ENCODE measurements around the gene DCTN2.
"Not testable (repeated sequence)": the region's sequence is repeated elsewhere in the genome, so short reads cannot be mapped to it uniquely, and the experiment has no call there.

DNA sequence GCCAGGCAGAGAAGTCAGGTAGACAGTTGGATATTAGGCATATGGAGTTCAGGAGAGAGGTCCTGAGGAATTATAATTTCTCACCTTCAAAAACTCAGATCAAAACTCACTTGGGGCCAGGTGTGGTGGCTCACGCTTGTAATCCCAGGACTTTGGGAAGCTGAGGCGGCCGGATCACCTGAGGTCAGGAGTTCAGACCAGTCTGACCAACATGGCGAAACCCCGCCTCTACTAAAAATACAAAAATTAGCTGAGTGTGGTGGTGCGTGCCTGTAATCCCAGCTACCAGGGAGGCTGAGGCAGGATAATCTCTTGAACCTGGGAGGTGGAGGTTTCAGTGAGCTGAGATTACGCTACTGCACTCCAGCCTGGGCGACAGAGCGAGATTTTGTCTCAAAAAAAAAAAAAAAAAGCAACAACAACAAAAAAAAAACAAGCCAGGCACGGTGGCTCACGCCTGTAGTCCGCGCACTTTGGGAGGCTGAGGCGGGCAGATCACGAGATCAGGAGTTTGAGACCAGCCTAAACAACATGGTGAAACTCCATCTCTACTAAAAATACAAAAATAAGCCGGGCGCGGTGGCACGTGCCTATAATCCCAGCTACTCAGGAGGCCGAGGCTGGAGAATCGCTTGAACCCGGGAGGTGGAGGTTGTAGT is 44.6 kb downstream of the DCTN2 start:
- TF ChIP-seq, protein P1, sequence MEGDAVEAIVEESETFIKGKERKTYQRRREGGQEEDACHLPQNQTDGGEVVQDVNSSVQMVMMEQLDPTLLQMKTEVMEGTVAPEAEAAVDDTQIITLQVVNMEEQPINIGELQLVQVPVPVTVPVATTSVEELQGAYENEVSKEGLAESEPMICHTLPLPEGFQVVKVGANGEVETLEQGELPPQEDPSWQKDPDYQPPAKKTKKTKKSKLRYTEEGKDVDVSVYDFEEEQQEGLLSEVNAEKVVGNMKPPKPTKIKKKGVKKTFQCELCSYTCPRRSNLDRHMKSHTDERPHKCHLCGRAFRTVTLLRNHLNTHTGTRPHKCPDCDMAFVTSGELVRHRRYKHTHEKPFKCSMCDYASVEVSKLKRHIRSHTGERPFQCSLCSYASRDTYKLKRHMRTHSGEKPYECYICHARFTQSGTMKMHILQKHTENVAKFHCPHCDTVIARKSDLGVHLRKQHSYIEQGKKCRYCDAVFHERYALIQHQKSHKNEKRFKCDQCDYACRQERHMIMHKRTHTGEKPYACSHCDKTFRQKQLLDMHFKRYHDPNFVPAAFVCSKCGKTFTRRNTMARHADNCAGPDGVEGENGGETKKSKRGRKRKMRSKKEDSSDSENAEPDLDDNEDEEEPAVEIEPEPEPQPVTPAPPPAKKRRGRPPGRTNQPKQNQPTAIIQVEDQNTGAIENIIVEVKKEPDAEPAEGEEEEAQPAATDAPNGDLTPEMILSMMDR (conservative IDR thresholded peaks at IDR 0.05; ENCODE audit: low read length): not testable (repeated sequence)
- TF ChIP-seq EZH2phosphoT487 (IDR thresholded peaks at IDR 0.05; ENCODE audit: borderline replicate concordance, low read depth, low read length): not testable (repeated sequence)
